Measurements from ENCODE around the gene FGF7.
A peak's percentile ranks its signal among the peaks of the same experiment; 100 is the strongest.
"Not testable (repeated sequence)": the region's sequence is repeated elsewhere in the genome, so short reads cannot be mapped to it uniquely, and the experiment has no call there.

FGF7 gene

GRCh38 chr15:49423021-49423420, at the start of gene FGF7:
TSS of gene FGF7 (plus strand) at chr15:49423242. CDS start at chr15:49424298, 1,056 bp downstream.
- no peak for DNase-seq (ENCODE audit: low read depth in 2 of 2)

- DNase-seq (ENCODE audit: low read depth in 2 of 2): no peak
Observed at GRCh38 chr15:49379996-49380395, 43.0 kb upstream of the FGF7 start.

GRCh38 chr15:49380912-49381311, 42.1 kb upstream of the FGF7 start:
- no peak for DNase-seq (ENCODE audit: low read depth in 2 of 2)

GRCh38 chr15:49382394-49382793, 40.6 kb upstream of the FGF7 start:
- no peak for DNase-seq (ENCODE audit: low read depth in 2 of 2)

- DNase-seq (ENCODE audit: low read depth in 2 of 2): no peak
Observed at GRCh38 chr15:49383266-49383665, 39.8 kb upstream of the FGF7 start.

- no peak for DNase-seq (ENCODE audit: low read depth in 2 of 2)
Observed at GRCh38 chr15:49387471-49387870, 35.6 kb upstream of the FGF7 start.

- DNase-seq (ENCODE audit: low read depth in 2 of 2): not testable (repeated sequence)
Observed at GRCh38 chr15:49402515-49403296, 20.3 kb upstream of the FGF7 start.

- no peak for DNase-seq (ENCODE audit: low read depth in 2 of 2)
Observed at GRCh38 chr15:49406352-49407118, 16.5 kb upstream of the FGF7 start.

GRCh38 chr15:49410641-49411040, 12.4 kb upstream of the FGF7 start:
- DNase-seq (ENCODE audit: low read depth in 2 of 2): no peak

- DNase-seq (ENCODE audit: low read depth in 2 of 2): no peak
Observed at GRCh38 chr15:49412797-49413196, 10.2 kb upstream of the FGF7 start.

- no peak for DNase-seq (ENCODE audit: low read depth in 2 of 2)
Observed at GRCh38 chr15:49415149-49415548, 7.9 kb upstream of the FGF7 start.

- no peak for DNase-seq (ENCODE audit: low read depth in 2 of 2)
Observed at GRCh38 chr15:49415638-49416037, 7.4 kb upstream of the FGF7 start.

- DNase-seq (ENCODE audit: low read depth in 2 of 2): no peak
Observed at GRCh38 chr15:49418811-49419210, 4.2 kb upstream of the FGF7 start.

GRCh38 chr15:49421991-49422390, 1.1 kb upstream of the FGF7 start:
- DNase-seq (ENCODE audit: low read depth in 2 of 2): peak in 1 of 2 donors; percentile 0

GRCh38 chr15:49423901-49424550, 984 bp downstream of the FGF7 start:
- DNase-seq (ENCODE audit: low read depth in 2 of 2): no peak

GRCh38 chr15:49424954-49425353, 1.9 kb downstream of the FGF7 start:
- no peak for DNase-seq (ENCODE audit: low read depth in 2 of 2)

GRCh38 chr15:49427372-49427771, 4.3 kb downstream of the FGF7 start:
- no peak for DNase-seq (ENCODE audit: low read depth in 2 of 2)

- DNase-seq (ENCODE audit: low read depth in 2 of 2): no peak
Observed at GRCh38 chr15:49428409-49429095, 5.5 kb downstream of the FGF7 start.

GRCh38 chr15:49430046-49430445, 7.0 kb downstream of the FGF7 start:
- DNase-seq (ENCODE audit: low read depth in 2 of 2): no peak

GRCh38 chr15:49435174-49435573, 12.1 kb downstream of the FGF7 start:
- no peak for DNase-seq (ENCODE audit: low read depth in 2 of 2)

- no peak for DNase-seq (ENCODE audit: low read depth in 2 of 2)
Observed at GRCh38 chr15:49436751-49437150, 13.7 kb downstream of the FGF7 start.
